ENCODE results near the gene PAM. TPM values are rescaled to one million over a fixed set of nuclear protein-coding genes. Genes with fewer than 3 reads are reported as not detected.

PAM gene
- total and polyA plus RNA-seq, 4 donors, result 8.2 to 27.5 (median 13.7) TPM

DNA sequence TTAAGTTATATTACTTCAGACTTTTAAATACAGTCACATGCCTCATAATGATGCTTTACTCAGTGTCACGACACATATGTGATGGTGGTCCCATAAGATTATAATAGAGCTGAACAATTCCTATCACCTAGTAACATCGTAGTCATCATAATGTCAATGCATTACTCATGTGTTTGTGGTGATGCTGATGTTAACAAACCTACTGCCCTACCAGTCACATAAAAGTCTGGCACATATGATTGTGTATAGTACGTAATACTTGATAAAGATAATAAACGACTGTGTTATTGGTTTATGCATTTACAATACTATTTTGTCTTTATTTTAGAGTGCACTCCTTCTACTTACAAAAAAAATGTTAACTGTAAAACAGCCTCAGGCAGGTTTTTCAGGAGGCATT lies 103.7 kb downstream of the PAM start:
- Histone ChIP-seq H3K27me3 (ENCODE audit: control insufficient read depth in 4 of 4, insufficient read depth in 4 of 4, low read length in 3 of 4) (no peaks in the 10 kb centered on the region), H3K4me3 (ENCODE audit: low read depth in 1 of 3, low read length in 3 of 3) (no peak overlapping the region), H3K4me1 (ENCODE audit: control insufficient read depth in 4 of 4, insufficient read depth in 4 of 4, low read length in 3 of 4) (no peaks in the 10 kb centered on the region), H3K9me3 (ENCODE audit: control insufficient read depth in 4 of 4, low read length in 3 of 4) (no peaks in the 10 kb centered on the region), H3K9ac (ENCODE audit: low read depth in 1 of 2, low read length in 2 of 2) (no peak overlapping the region), H3K27ac (ENCODE audit: low read depth in 1 of 2, low read length in 2 of 2) (no peak overlapping the region), H3K36me3 (ENCODE audit: control insufficient read depth in 4 of 4, insufficient read depth in 3 of 4, low read depth in 1 of 4, low read length in 3 of 4) (no peaks in the 10 kb centered on the region)
- no peak for DNase-seq (ENCODE audit: low spot score)
- TF ChIP-seq, protein P1, sequence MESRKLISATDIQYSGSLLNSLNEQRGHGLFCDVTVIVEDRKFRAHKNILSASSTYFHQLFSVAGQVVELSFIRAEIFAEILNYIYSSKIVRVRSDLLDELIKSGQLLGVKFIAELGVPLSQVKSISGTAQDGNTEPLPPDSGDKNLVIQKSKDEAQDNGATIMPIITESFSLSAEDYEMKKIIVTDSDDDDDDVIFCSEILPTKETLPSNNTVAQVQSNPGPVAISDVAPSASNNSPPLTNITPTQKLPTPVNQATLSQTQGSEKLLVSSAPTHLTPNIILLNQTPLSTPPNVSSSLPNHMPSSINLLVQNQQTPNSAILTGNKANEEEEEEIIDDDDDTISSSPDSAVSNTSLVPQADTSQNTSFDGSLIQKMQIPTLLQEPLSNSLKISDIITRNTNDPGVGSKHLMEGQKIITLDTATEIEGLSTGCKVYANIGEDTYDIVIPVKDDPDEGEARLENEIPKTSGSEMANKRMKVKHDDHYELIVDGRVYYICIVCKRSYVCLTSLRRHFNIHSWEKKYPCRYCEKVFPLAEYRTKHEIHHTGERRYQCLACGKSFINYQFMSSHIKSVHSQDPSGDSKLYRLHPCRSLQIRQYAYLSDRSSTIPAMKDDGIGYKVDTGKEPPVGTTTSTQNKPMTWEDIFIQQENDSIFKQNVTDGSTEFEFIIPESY (IDR thresholded peaks at IDR 0.05), result no peak
- TF ChIP-seq FOXA1 (IDR thresholded peaks at IDR 0.05) (no peak), HNF4G (IDR thresholded peaks at IDR 0.05) (no peak), SP1 (IDR thresholded peaks at IDR 0.05) (no peak), HNF4A (conservative IDR thresholded peaks at IDR 0.05) (no peak), ATF3 (IDR thresholded peaks at IDR 0.05) (no peak), NR2F2 (IDR thresholded peaks at IDR 0.05) (no peak), TAF1 (conservative IDR thresholded peaks at IDR 0.05) (no peak)
- WGBS, result 81% methylated on average over 4 of the region's 4 CpGs

- no peak overlapping the region for H3K4me3 ChIP-seq (ENCODE audit: low read depth in 1 of 3, low read length in 3 of 3)
- no peak overlapping the region for H3K27ac ChIP-seq (ENCODE audit: low read depth in 1 of 2, low read length in 2 of 2)
- no peak overlapping the region for H3K9ac ChIP-seq (ENCODE audit: low read depth in 1 of 2, low read length in 2 of 2)
- no peaks in the 10 kb centered on the region for H3K36me3 ChIP-seq (ENCODE audit: control insufficient read depth in 4 of 4, insufficient read depth in 3 of 4, low read depth in 1 of 4, low read length in 3 of 4)
- H3K27me3 ChIP-seq (ENCODE audit: control insufficient read depth in 4 of 4, insufficient read depth in 4 of 4, low read length in 3 of 4), result no peaks in the 10 kb centered on the region
- TF ChIP-seq, protein P2, sequence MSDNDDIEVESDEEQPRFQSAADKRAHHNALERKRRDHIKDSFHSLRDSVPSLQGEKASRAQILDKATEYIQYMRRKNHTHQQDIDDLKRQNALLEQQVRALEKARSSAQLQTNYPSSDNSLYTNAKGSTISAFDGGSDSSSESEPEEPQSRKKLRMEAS (IDR thresholded peaks at IDR 0.05), result no peak
- TF ChIP-seq FOXA2 (IDR thresholded peaks at IDR 0.05) (no peak), EGR1 (IDR thresholded peaks at IDR 0.05; ENCODE audit: low read depth in 2 of 2) (no peak), FOXA1 (IDR thresholded peaks at IDR 0.05) (no peak), NR2F2 (IDR thresholded peaks at IDR 0.05) (no peak), SP1 (IDR thresholded peaks at IDR 0.05) (no peak), GABPA (IDR thresholded peaks at IDR 0.05 in 1 of 2, conservative IDR thresholded peaks at IDR 0.05 in 1 of 2) (no peak)
- TF ChIP-seq, protein P3, sequence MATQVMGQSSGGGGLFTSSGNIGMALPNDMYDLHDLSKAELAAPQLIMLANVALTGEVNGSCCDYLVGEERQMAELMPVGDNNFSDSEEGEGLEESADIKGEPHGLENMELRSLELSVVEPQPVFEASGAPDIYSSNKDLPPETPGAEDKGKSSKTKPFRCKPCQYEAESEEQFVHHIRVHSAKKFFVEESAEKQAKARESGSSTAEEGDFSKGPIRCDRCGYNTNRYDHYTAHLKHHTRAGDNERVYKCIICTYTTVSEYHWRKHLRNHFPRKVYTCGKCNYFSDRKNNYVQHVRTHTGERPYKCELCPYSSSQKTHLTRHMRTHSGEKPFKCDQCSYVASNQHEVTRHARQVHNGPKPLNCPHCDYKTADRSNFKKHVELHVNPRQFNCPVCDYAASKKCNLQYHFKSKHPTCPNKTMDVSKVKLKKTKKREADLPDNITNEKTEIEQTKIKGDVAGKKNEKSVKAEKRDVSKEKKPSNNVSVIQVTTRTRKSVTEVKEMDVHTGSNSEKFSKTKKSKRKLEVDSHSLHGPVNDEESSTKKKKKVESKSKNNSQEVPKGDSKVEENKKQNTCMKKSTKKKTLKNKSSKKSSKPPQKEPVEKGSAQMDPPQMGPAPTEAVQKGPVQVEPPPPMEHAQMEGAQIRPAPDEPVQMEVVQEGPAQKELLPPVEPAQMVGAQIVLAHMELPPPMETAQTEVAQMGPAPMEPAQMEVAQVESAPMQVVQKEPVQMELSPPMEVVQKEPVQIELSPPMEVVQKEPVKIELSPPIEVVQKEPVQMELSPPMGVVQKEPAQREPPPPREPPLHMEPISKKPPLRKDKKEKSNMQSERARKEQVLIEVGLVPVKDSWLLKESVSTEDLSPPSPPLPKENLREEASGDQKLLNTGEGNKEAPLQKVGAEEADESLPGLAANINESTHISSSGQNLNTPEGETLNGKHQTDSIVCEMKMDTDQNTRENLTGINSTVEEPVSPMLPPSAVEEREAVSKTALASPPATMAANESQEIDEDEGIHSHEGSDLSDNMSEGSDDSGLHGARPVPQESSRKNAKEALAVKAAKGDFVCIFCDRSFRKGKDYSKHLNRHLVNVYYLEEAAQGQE (IDR thresholded peaks at IDR 0.05), result no peak
- TF ChIP-seq, protein P4, sequence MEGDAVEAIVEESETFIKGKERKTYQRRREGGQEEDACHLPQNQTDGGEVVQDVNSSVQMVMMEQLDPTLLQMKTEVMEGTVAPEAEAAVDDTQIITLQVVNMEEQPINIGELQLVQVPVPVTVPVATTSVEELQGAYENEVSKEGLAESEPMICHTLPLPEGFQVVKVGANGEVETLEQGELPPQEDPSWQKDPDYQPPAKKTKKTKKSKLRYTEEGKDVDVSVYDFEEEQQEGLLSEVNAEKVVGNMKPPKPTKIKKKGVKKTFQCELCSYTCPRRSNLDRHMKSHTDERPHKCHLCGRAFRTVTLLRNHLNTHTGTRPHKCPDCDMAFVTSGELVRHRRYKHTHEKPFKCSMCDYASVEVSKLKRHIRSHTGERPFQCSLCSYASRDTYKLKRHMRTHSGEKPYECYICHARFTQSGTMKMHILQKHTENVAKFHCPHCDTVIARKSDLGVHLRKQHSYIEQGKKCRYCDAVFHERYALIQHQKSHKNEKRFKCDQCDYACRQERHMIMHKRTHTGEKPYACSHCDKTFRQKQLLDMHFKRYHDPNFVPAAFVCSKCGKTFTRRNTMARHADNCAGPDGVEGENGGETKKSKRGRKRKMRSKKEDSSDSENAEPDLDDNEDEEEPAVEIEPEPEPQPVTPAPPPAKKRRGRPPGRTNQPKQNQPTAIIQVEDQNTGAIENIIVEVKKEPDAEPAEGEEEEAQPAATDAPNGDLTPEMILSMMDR (IDR thresholded peaks at IDR 0.05; ENCODE audit: low read depth, low read length, missing input control), result no peak
- TF ChIP-seq, protein P1 (IDR thresholded peaks at IDR 0.05), result no peak
- WGBS, result 95% methylated on average over 3 of the region's 3 CpGs
- H3K4me1 ChIP-seq (ENCODE audit: control insufficient read depth in 4 of 4, insufficient read depth in 4 of 4, low read length in 3 of 4), result no peaks in the 10 kb centered on the region
- H3K9me3 ChIP-seq (ENCODE audit: control insufficient read depth in 4 of 4, low read length in 3 of 4), result no peaks in the 10 kb centered on the region
- no peak for DNase-seq (ENCODE audit: low spot score)
These were observed 104.9 kb downstream of the PAM start for GRCh38 chr5:102860035-102860434.
